Right atrium auricular region (tissue), 2 donors: ENCODE results near the gene NMNAT2. TPM values are rescaled to one million over a fixed set of nuclear protein-coding genes. Genes with fewer than 3 reads are reported as not detected.

Source experiments
- DNase-seq: peaks from one replicate; pipeline ENCODE4 v3.0.0-alpha.2; 2019; ENCODE audit warnings: low spot score
- H3K27ac ChIP-seq, 2 donors: fragments of 200-600 bp; sonication (generic); 1 replicate in 1 of 2; 2 replicates in 1 of 2; pipeline ENCODE4 v1.5.1; 2016 to 2019
- H3K27me3 ChIP-seq, 2 donors: fragments of 200-600 bp; sonication (generic); one replicate each; pipeline versions ENCODE4 v1.5.1 to v1.6.0; 2017 to 2019
- H3K36me3 ChIP-seq: fragments of 200-600 bp; sonication (generic); one replicate; pipeline ENCODE4 v1.5.1; 2016
- H3K4me1 ChIP-seq, 2 donors: fragments of 200-600 bp; sonication (generic); one replicate each; pipeline versions ENCODE4 v1.5.1 to v1.6.0; 2017 to 2019
- H3K4me3 ChIP-seq, 2 donors: fragments of 200-600 bp; sonication (generic); 1 replicate in 1 of 2; 2 replicates in 1 of 2; pipeline ENCODE4 v1.5.1; 2017 to 2019; ENCODE audit warnings: mild to moderate bottlenecking in 1 of 2, moderate library complexity in 1 of 2
- H3K9me3 ChIP-seq, 2 donors: fragments of 200-600 bp; sonication (generic); one replicate each; pipeline ENCODE4 v1.5.1; 2019
- CTCF ChIP-seq, 2 donors: fragments of 200-600 bp; sonication (generic); IDR thresholded peaks; one replicate each; pipeline ENCODE4 v1.5.1; 2019; ENCODE audit warnings: antibody characterized with exemption in 2 of 2
- total RNA-seq, 2 donors: library from RNA; depleted of rRNA; stranded (reverse); fragments of >200 nt; gene quantifications; one replicate each; pipeline ENCODE4 v1.1.0, GENCODE V29; 2016

Gene NMNAT2
- total RNA-seq, 2 donors from 2014 or later, result 38.6 to 40.0 TPM

- Histone ChIP-seq H3K27ac (peak overlapping the region; percentile 82 to 96), H3K27me3 (no peaks in the 10 kb centered on the region), H3K4me1 (peaks cover 0 to 52% of the 10 kb centered on the region in 2 donors), H3K4me3 (no peak overlapping the region), H3K9me3 (no peaks in the 10 kb centered on the region), H3K36me3 (no peaks in the 10 kb centered on the region)
- TF ChIP-seq CTCF (IDR thresholded peaks at IDR 0.05), result no peak
- DNase-seq, result no peak
Measured at GRCh38 chr1:183291216-183291762, 126.9 kb downstream of the NMNAT2 start.

- H3K27me3 ChIP-seq, result no peaks in the 10 kb centered on the region
- no peaks in the 10 kb centered on the region for H3K9me3 ChIP-seq
- no peak for DNase-seq
- H3K4me3 ChIP-seq, result no peak overlapping the region
- TF ChIP-seq CTCF (IDR thresholded peaks at IDR 0.05), result no peak
- H3K27ac ChIP-seq, result peak overlapping the region; percentile 82 to 96
- H3K36me3 ChIP-seq, result no peaks in the 10 kb centered on the region
- H3K4me1 ChIP-seq, result peaks cover 0 to 58% of the 10 kb centered on the region in 2 donors
Measured at GRCh38 chr1:183290628-183291027, 127.6 kb downstream of the NMNAT2 start.

- no peak for DNase-seq
- Histone ChIP-seq H3K27ac (peak overlapping the region; percentile 82 to 96), H3K4me3 (no peak overlapping the region), H3K9me3 (no peaks in the 10 kb centered on the region), H3K36me3 (no peaks in the 10 kb centered on the region), H3K4me1 (peaks cover 0 to 69% of the 10 kb centered on the region in 2 donors), H3K27me3 (no peaks in the 10 kb centered on the region)
- no peak for TF ChIP-seq CTCF (IDR thresholded peaks at IDR 0.05)
Measured at GRCh38 chr1:183289051-183289496, 129.1 kb downstream of the NMNAT2 start.

GRCh38 chr1:183288583-183288982, 129.6 kb downstream of the NMNAT2 start:
- peaks cover 0 to 74% of the 10 kb centered on the region in 2 donors for H3K4me1 ChIP-seq
- H3K9me3 ChIP-seq, result no peaks in the 10 kb centered on the region
- no peaks in the 10 kb centered on the region for H3K27me3 ChIP-seq
- TF ChIP-seq CTCF (IDR thresholded peaks at IDR 0.05), result no peak
- no peak for DNase-seq
- no peak overlapping the region for H3K4me3 ChIP-seq
- no peaks in the 10 kb centered on the region for H3K36me3 ChIP-seq
- peak overlapping the region; percentile 82 to 96 for H3K27ac ChIP-seq

GRCh38 chr1:183287191-183287675, 130.9 kb downstream of the NMNAT2 start:
- Histone ChIP-seq H3K9me3 (no peaks in the 10 kb centered on the region), H3K27ac (peak overlapping the region; percentile 82 to 96), H3K27me3 (no peaks in the 10 kb centered on the region), H3K4me3 (no peak overlapping the region), H3K36me3 (no peaks in the 10 kb centered on the region), H3K4me1 (peaks cover 0 to 88% of the 10 kb centered on the region in 2 donors)
- peak; percentile 89 for DNase-seq
- TF ChIP-seq CTCF (IDR thresholded peaks at IDR 0.05), result no peak

- no peaks in the 10 kb centered on the region for H3K9me3 ChIP-seq
- DNase-seq, result no peak
- peaks cover 0 to 90% of the 10 kb centered on the region in 2 donors for H3K4me1 ChIP-seq
- no peaks in the 10 kb centered on the region for H3K36me3 ChIP-seq
- peak overlapping the region; percentile 82 to 96 for H3K27ac ChIP-seq
- no peak for TF ChIP-seq CTCF (IDR thresholded peaks at IDR 0.05)
- no peaks in the 10 kb centered on the region for H3K27me3 ChIP-seq
- no peak overlapping the region for H3K4me3 ChIP-seq
Measured at GRCh38 chr1:183285746-183286145, 132.4 kb downstream of the NMNAT2 start.
